GM18505 (cell line): ENCODE data around the gene HSD17B12.

Experiments used
- ATAC-seq: cut with Tn5 transposase; IDR thresholded peaks from one replicate; pipeline ENCODE4 v1.9.1; 2021; ENCODE audit not compliant: unreplicated experiment
- POLR2A ChIP-seq: IDR thresholded peaks from 4 replicates; pipeline ENCODE4 v1.6.1; 2011; ENCODE audit warnings: borderline replicate concordance; ENCODE audit not compliant: insufficient read depth, insufficient read length; ENCODE audit errors: extremely low read depth

Gene HSD17B12

DNA sequence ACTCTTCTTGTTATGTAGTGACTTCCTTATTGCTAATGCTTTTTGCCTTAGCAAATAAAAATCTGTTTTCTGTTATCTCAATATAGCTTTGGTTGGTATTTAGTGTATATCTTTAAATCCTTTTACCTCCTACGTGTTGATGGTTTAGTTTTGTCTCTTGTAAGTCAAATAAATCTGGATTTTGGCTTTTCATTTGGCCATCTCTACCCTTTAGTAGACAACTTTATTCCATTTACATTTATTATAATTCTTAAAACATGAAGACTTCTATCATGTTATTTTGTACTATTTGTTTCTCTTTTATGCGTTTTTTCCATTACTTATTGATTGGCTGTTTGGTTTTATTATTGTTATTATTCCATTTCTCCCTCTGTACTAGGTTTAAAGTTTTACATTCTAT lies 180.6 kb downstream of the HSD17B12 start:
- no peak for TF ChIP-seq POLR2A
- ATAC-seq, result no peak

- no peak for ATAC-seq
- TF ChIP-seq POLR2A, result no peak
These were observed 186.0 kb downstream of the HSD17B12 start for GRCh38 chr11:43866520-43866919.

DNA sequence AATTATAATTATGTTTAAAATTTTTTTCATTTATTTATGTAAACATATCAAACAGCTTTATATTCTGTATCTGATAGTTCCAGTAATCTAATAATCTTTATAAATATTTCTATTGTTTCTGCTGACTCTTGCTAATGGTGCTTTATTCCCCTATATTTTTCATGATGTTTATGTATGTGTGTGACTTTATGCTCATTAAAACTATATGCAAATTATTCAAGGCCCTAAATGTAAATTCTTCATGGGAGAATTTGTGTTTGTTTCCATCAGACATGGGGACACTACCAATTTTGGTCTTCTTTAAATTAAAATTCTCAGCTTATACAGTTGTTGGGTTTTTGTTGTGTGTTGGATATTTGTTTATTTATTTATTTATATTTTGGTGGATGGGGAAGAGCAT lies 186.4 kb downstream of the HSD17B12 start:
- ATAC-seq, result no peak
- no peak for TF ChIP-seq POLR2A

DNA sequence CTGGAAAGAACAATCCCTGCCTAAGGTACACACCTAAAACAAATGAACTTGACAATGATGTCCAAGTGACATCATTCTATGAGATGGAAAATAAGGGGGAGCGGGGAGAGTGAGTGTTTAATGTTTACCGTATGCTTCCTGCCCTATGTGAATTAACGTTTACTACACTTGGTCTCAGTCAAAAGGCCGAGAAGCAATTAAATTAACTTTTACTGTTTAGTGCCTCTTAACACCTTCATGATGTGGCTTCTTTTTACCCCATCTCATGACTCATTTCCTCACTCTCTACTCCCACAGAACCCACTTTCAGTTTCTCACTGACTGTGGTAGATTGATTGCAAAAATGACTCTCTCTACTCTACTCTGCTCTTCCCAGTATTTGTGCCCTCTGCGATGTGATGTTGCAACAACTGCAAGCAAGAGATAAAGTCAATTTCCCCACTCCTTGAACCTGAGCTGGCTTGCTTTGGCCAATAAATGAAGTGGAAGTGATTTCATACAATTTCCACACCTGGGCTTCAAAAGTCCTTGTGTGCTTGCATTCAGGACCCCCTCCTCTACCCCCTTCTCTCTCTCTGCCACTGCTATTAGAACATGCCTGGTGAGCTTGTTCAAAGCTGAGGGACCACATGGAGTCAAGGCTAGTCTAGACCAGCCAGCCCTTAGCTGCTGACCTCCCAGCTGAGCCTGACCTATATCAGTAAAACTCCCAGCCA lies 188.5 kb downstream of the HSD17B12 start:
- no peak for TF ChIP-seq POLR2A
- ATAC-seq, result peak; percentile 100

DNA sequence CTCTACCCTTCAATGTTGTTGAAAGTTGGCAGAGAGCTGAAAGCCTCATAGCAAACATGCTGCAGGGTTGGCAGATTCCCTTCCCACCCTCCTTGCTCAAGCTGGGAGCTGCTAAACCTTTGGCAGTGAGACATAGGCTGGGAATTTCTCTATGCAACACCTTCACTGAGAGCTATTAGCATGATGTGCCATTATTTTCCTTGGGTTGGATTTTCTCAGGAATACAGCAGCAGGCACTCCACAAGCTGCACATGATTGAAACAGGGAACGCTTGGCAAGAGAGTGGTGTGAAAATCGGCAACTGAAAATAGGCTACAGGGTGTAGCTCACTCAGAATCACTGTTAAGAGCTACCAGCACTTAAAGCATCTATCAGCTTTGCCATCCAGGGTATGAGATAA lies 190.5 kb downstream of the HSD17B12 start:
- TF ChIP-seq POLR2A, result no peak
- no peak for ATAC-seq

GRCh38 chr11:43872995-43873394 lies 192.5 kb downstream of the HSD17B12 start:
- no peak for TF ChIP-seq POLR2A
- no peak for ATAC-seq

- no peak for ATAC-seq
- TF ChIP-seq POLR2A, result no peak
These were observed 193.5 kb downstream of the HSD17B12 start for GRCh38 chr11:43874078-43874477.

- ATAC-seq, result no peak
- TF ChIP-seq POLR2A, result no peak
These were observed 194.2 kb downstream of the HSD17B12 start for GRCh38 chr11:43874738-43875137.

DNA sequence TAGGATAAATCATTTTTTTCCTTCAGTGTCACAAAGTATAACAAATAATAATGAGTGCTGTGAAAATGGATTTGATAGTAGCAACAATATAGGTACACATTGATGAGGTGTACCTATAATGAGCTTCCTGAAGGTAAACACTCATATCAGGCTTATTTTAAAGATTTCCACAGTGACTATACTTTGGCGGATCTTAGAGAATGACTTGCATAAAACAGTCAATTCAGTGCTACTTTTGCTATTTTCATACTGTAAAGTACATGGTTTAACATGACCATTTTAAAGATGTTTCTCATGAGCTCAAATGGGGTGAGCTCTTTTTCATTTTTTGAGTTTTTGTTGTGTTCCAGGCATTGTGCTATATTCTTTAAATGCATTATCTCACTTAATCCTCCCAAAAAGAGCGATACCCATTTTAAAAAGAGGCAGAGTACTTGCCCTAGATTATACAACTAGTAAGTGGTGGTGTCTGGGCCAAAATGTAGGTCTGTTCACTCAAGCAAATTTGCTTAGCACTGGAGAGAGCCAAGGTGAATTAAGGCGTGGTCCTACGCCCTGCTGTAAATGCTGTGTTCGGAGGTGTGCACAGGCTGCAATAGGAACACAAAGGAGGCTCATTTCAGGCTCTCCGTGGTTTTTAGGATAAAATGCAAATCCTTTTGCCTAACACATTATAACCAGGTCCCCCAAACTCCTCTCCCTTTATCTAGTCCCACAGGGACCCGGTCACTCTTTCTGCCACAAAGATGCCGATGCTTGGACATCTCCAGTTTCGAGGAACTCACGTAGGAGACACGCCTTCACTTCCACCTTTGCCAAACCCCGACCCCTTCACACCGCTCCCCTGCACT lies 199.5 kb downstream of the HSD17B12 start:
- no peak for ATAC-seq
- TF ChIP-seq POLR2A, result no peak

GRCh38 chr11:43880640-43881159 lies 200.2 kb downstream of the HSD17B12 start, which contains the start of gene ALKBH3:
Gene ALKBH3 (plus strand): TSS chr11:43880831. CDS start chr11:43882653, 1,822 bp downstream.
- TF ChIP-seq POLR2A, result peak; percentile 74
- ATAC-seq, result peak; percentile 99

GRCh38 chr11:43892851-43893250 lies 212.3 kb downstream of the HSD17B12 start:
- no peak for TF ChIP-seq POLR2A
- ATAC-seq, result no peak

DNA sequence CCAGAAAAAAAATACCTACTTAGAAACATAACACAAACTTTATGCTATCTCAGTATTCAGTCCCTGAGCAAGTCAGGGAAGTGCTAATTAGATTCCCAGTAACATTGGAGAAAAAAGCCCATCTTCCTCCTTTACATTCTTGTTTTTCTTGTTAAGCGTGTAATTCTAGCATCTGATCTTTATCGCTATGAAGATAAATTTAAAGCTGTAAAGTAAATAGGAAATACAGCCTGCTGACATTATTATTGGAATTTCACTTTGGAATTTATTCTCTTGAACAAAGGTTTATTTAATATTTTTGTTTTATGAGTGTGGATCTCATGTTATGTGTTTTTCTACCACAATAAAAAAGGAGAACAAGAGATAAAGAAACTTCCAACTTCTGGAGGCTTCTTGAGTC lies 214.0 kb downstream of the HSD17B12 start:
- ATAC-seq, result no peak
- no peak for TF ChIP-seq POLR2A

- no peak for ATAC-seq
- TF ChIP-seq POLR2A, result no peak
These were observed 215.1 kb downstream of the HSD17B12 start for GRCh38 chr11:43895601-43896000.

GRCh38 chr11:43898574-43898973 lies 218.0 kb downstream of the HSD17B12 start:
- no peak for ATAC-seq

More at GRCh38 chr11:43898574-43898973, 218.0 kb downstream of the HSD17B12 start:
- TF ChIP-seq POLR2A, result no peak
